Suprapubic skin (tissue), 4 donors: Measurements from ENCODE around the gene GABRD. TPM values are rescaled to one million over a fixed set of nuclear protein-coding genes. Genes with fewer than 3 reads are reported as not detected.

Source experiments
- DNase-seq, 2 donors: peaks; one replicate each; pipeline ENCODE4 v3.0.0-alpha.2; 2019; ENCODE audit warnings: low spot score in 2 of 2
- H3K27ac ChIP-seq: fragments of 200-600 bp; sonication (generic); one replicate; pipeline ENCODE4 v1.5.1; 2019
- H3K27me3 ChIP-seq: fragments of 200-600 bp; sonication (generic); one replicate; pipeline ENCODE4 v1.5.1; 2019
- H3K36me3 ChIP-seq: fragments of 200-600 bp; sonication (generic); one replicate; pipeline ENCODE4 v1.5.1; 2019
- H3K4me1 ChIP-seq: fragments of 200-600 bp; sonication (generic); one replicate; pipeline ENCODE4 v1.5.1; 2019
- H3K4me3 ChIP-seq: fragments of 200-600 bp; sonication (generic); one replicate; pipeline ENCODE4 v1.5.1; 2019; ENCODE audit warnings: mild to moderate bottlenecking
- H3K9me3 ChIP-seq: fragments of 200-600 bp; sonication (generic); one replicate; pipeline ENCODE4 v1.5.1; 2019
- CTCF ChIP-seq, 2 donors: fragments of 200-600 bp in 1 of 2; fragments of 450-650 bp in 1 of 2; sonication (generic) in 1 of 2; IDR thresholded peaks; one replicate each; pipeline ENCODE4 v1.5.1; 2016 to 2019; ENCODE audit warnings: antibody characterized with exemption in 2 of 2, mild to moderate bottlenecking in 1 of 2, moderate library complexity in 1 of 2
- EP300 ChIP-seq: sonication (generic); formaldehyde crosslinking; IDR thresholded peaks from one replicate; pipeline ENCODE4 v1.6.1; 2017; ENCODE audit warnings: antibody characterized with exemption
- POLR2A ChIP-seq, 2 donors: fragments of 450-650 bp; IDR thresholded peaks; one replicate each; pipeline ENCODE4 v1.6.1; 2017; ENCODE audit warnings: antibody characterized with exemption in 2 of 2, mild to moderate bottlenecking in 2 of 2, moderate library complexity in 2 of 2
- POLR2AphosphoS5 ChIP-seq, 3 donors: sonication (generic); formaldehyde crosslinking; IDR thresholded peaks; one replicate each; pipeline ENCODE4 v1.6.1; 2017; ENCODE audit warnings: antibody characterized with exemption in 3 of 3
- WGBS: methylation state at CpG from one replicate; pipeline ENCODE4 v1.1.5; 2018; 5-methylcytosine and 5-hydroxymethylcytosine counted together
- total RNA-seq, 4 donors: library from RNA; depleted of rRNA; stranded (reverse); fragments of >200 nt; gene quantifications; one replicate each; pipeline ENCODE4 v1.1.0, GENCODE V29; 2016

Gene GABRD
- total RNA-seq, 4 donors from 2014 or later: 0.52 to 1.7 (median 1.2) TPM; not detected in 1

DNA sequence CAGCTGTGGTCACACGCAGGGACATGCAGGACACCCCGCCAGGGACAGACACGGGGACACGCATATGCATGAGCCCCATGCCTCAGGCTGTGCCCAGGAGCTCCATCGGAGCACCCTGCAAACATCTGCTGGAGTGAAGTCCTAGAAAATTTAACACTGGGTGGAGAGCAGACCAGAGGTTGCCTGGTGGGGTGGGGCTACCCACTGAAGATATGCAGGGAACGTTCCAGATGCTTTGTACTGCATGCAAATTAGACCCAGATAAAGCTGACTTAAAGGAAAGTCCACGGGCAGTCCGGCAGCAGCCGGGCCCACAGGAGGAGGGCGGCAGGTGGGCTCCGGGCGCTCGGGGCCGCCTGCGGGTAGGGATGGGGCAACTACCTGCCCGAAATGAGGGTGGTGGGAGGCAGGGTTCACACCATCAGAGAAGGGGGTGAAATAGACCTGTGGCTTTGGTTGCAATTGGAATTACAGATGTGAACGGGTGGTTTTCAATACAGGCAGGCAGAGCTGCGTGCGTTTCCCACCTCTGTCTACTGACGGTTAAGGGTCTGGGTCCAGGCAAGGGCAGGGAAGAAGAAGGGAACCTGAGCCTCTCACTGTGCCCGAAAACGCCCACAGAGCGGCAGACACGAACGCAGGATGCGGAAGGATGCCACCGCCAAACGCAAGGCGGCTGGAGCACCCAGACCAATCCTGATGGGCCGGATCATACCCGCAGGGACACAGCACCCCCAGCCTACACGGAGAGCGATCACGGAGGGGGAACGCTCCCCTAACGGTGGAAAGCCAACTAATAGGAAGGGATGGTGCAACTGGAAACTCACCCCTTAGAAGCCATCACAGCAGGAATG lies 36.5 kb upstream of the GABRD start:
- H3K36me3 ChIP-seq: no peaks in the 10 kb centered on the region
- H3K9me3 ChIP-seq: no peaks in the 10 kb centered on the region
- no peaks in the 10 kb centered on the region for H3K4me1 ChIP-seq
- DNase-seq: no peak
- no peak overlapping the region for H3K27ac ChIP-seq
- TF ChIP-seq EP300 (no peak), POLR2A (IDR thresholded peaks at IDR 0.05) (no peak), CTCF (IDR thresholded peaks at IDR 0.05) (no peak), POLR2AphosphoS5 (IDR thresholded peaks at IDR 0.05) (no peak)
- WGBS: 76% methylated on average over 35 of the region's 36 CpGs
- H3K27me3 ChIP-seq: peaks cover 20% of the 10 kb centered on the region
- H3K4me3 ChIP-seq: no peak overlapping the region

DNA sequence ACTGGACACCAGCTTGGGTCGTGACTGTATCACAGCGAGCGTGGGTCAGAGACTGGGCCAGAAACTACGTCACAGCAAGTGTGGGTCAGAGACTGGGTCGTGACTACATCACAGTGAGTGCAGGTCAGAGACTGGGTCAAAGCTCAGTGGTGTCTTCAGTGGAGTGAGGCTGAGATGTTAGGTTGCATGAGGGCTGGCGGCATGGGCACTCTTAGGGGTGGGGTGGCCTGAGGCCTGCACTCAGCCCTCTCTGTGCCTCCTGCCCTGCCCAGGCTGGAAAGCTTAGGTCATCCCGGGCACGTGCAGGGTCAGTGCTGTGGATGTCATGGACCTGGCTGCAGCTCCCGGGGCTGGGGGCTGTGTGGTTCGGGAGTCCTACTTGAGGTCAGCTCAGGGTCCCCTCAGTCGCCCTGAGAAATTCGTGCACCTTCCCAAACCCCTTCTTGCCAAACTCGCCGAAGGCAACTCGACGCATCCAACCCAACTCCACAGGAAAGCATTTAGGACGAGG lies 34.5 kb upstream of the GABRD start:
- peaks cover 6% of the 10 kb centered on the region for H3K4me1 ChIP-seq
- H3K36me3 ChIP-seq: no peaks in the 10 kb centered on the region
- no peak for TF ChIP-seq CTCF (IDR thresholded peaks at IDR 0.05)
- TF ChIP-seq POLR2A (IDR thresholded peaks at IDR 0.05): no peak
- 83% methylated on average over 14 of the region's 17 CpGs for WGBS
- no peak overlapping the region for H3K27ac ChIP-seq
- H3K4me3 ChIP-seq: no peak overlapping the region
- DNase-seq: no peak
- H3K27me3 ChIP-seq: peaks cover 30% of the 10 kb centered on the region
- H3K9me3 ChIP-seq: no peaks in the 10 kb centered on the region

DNA sequence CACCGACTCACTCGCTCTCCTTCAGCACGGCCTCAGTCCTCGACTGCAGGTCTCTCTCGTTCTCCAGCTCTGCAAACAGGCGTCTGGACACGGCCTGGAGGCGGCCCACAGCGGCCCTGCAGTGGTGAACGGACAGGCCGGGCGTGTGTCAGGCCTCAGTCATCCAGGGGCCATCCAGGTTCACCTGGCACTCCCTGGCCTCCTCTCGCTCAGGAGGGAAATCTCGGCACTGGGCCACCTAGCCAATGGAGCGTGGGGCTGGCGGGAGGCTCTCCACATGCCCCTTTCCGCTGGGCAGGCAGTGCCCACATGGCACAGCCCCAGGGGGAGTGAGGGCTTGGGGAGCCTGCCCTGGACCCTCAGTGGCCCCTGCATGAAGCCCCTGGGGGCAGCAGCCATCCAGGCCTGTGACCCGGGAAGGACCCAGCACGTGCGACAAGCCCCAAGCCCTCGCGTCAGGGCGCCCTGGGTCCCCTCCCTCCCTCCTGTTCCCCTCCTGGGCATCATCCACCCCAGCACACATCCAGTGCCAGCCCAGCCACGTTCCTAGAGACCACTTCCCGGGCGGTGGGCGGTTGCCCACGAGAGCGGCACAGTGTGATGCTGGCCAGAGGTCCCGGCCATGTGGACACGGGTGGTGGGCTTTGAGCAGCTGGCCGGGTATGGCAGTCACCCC lies 33.6 kb upstream of the GABRD start:
- H3K27ac ChIP-seq: no peak overlapping the region
- no peaks in the 10 kb centered on the region for H3K36me3 ChIP-seq
- H3K4me1 ChIP-seq: peaks cover 6% of the 10 kb centered on the region
- H3K9me3 ChIP-seq: no peaks in the 10 kb centered on the region
- H3K27me3 ChIP-seq: peaks cover 30% of the 10 kb centered on the region
- WGBS: 81% methylated on average over 19 of the region's 32 CpGs
- H3K4me3 ChIP-seq: no peak overlapping the region
- DNase-seq: no peak
- no peak for TF ChIP-seq POLR2A (IDR thresholded peaks at IDR 0.05)
- TF ChIP-seq CTCF (IDR thresholded peaks at IDR 0.05): no peak
- TF ChIP-seq EP300: no peak
- no peak for TF ChIP-seq POLR2AphosphoS5 (IDR thresholded peaks at IDR 0.05)

GRCh38 chr1:1986451-1987141 lies 32.5 kb upstream of the GABRD start:
- H3K27me3 ChIP-seq: peaks cover 30% of the 10 kb centered on the region
- no peak overlapping the region for H3K4me3 ChIP-seq
- WGBS: 100% methylated on average over 12 of the region's 24 CpGs

More at GRCh38 chr1:1986451-1987141, 32.5 kb upstream of the GABRD start:
- peaks cover 6% of the 10 kb centered on the region for H3K4me1 ChIP-seq
- no peaks in the 10 kb centered on the region for H3K36me3 ChIP-seq
- no peaks in the 10 kb centered on the region for H3K9me3 ChIP-seq
- TF ChIP-seq CTCF (IDR thresholded peaks at IDR 0.05) (no peak), POLR2AphosphoS5 (IDR thresholded peaks at IDR 0.05) (no peak), POLR2A (IDR thresholded peaks at IDR 0.05) (no peak), EP300 (no peak)
- DNase-seq: no peak
- no peak overlapping the region for H3K27ac ChIP-seq
